ENCODE results near the gene SIGLEC8. TPM values are rescaled to one million over a fixed set of nuclear protein-coding genes. Genes with fewer than 3 reads are reported as not detected.

SIGLEC8 gene
- total and polyA plus RNA-seq, 2 of the 4 experiments (the other 2 are of a cell fraction) = not detected

- Histone ChIP-seq H3K4ac (ENCODE audit: low read depth, low read length) (no peak overlapping the region), H3K14ac (replicated peaks; ENCODE audit: low read depth, low read length) (no peak overlapping the region), H3K9me3 (ENCODE audit: control insufficient read depth, insufficient read depth, low read length) (peaks cover 4% of the 10 kb centered on the region), H2AFZ (replicated peaks; ENCODE audit: low read length, poor library complexity) (no peak overlapping the region), H3K18ac (ENCODE audit: low read depth, low read length) (no peak overlapping the region), H2AK5ac (ENCODE audit: low read depth, low read length) (no peak overlapping the region), H2BK5ac (ENCODE audit: low read depth, low read length, poor library complexity, severe bottlenecking) (no peak overlapping the region), H3K56ac (ENCODE audit: extremely low read depth, insufficient read depth, low read length) (no peak overlapping the region), H4K8ac (ENCODE audit: low read depth in 2 of 2, low read length in 2 of 2) (no peak overlapping the region), H3K9ac (ENCODE audit: low read depth, low read length) (no peak overlapping the region), H2BK120ac (ENCODE audit: low read depth, low read length) (no peak overlapping the region), H3K9me1 (ENCODE audit: insufficient read depth, low read length) (no peaks in the 10 kb centered on the region), H2BK15ac (ENCODE audit: low read depth, low read length) (no peak overlapping the region), H3K4me1 (ENCODE audit: control insufficient read depth, insufficient read depth, low read length) (no peaks in the 10 kb centered on the region), H3K4me3 (ENCODE audit: insufficient read depth, low read depth, low read length) (no peak overlapping the region), H2BK20ac (ENCODE audit: low read depth, low read length) (no peak overlapping the region), H3K27ac (ENCODE audit: insufficient read depth, low read length) (no peak overlapping the region), H4K20me1 (ENCODE audit: insufficient read depth, low read length) (no peaks in the 10 kb centered on the region), H3K36me3 (ENCODE audit: control insufficient read depth, insufficient read depth, low read length) (no peaks in the 10 kb centered on the region), H3K79me1 (ENCODE audit: low read depth in 1 of 2, low read length in 2 of 2) (no peaks in the 10 kb centered on the region), H2AK9ac (replicated peaks; ENCODE audit: low read depth, low read length, poor library complexity) (no peak overlapping the region), H4K5ac (ENCODE audit: low read depth, low read length) (no peak overlapping the region), H3K27me3 (ENCODE audit: control insufficient read depth, insufficient read depth, low read length) (no peaks in the 10 kb centered on the region), H3K4me2 (ENCODE audit: low read depth, low read length) (no peak overlapping the region), H3K23ac (ENCODE audit: low read depth, low read length) (no peak overlapping the region), H4K91ac (ENCODE audit: insufficient read depth, low read depth, low read length) (no peak overlapping the region)
- intact Hi-C loops (cut with micrococcal nuclease) = no loop called here
- BruUV-seq (replicated peaks) = no TSS peak
- POLR2A ChIA-PET (ENCODE audit: unreplicated experiment) = no interaction called here
- in situ Hi-C loops (cut with MboI; ENCODE audit: low sequenced_read_pairs) = no loop called here
- dilution Hi-C loops (cut with HindIII; ENCODE audit: low sequenced_read_pairs, unreplicated experiment) = no loop called here
- CTCF ChIA-PET = no interaction called here
- WGBS, 2 experiments (ENCODE audit: extremely low coverage in 2 of 2, insufficient read length in 1 of 2) = no CpG with 5 or more reads among the region's 5 CpGs
- TF ChIP-seq CTCF (conservative IDR thresholded peaks at IDR 0.05; ENCODE audit: low read depth, low read length) (no peak), RFX5 (IDR thresholded peaks at IDR 0.05; ENCODE audit: low read depth, low read length) (no peak), CEBPB (IDR thresholded peaks at IDR 0.05; ENCODE audit: low read depth, low read length) (no peak), RAD21 (IDR thresholded peaks at IDR 0.05; ENCODE audit: low read length) (no peak), MAFK (IDR thresholded peaks at IDR 0.05; ENCODE audit: low read depth, low read length) (no peak), MAZ (IDR thresholded peaks at IDR 0.05; ENCODE audit: borderline replicate concordance, low read depth, low read length) (no peak), FOS (IDR thresholded peaks at IDR 0.05; ENCODE audit: low read depth, low read length) (no peak), NFE2L2 (IDR thresholded peaks at IDR 0.05; ENCODE audit: low read depth, low read length) (no peak), BHLHE40 (IDR thresholded peaks at IDR 0.05; ENCODE audit: low read depth, low read length) (no peak), SMC3 (IDR thresholded peaks at IDR 0.05; ENCODE audit: low read depth, low read length) (no peak), POLR2A (IDR thresholded peaks at IDR 0.05; ENCODE audit: low read depth, low read length) (no peak), RCOR1 (IDR thresholded peaks at IDR 0.05; ENCODE audit: insufficient replicate concordance, low read length) (no peak), MXI1 (IDR thresholded peaks at IDR 0.05; ENCODE audit: borderline replicate concordance, low read depth, low read length) (no peak), USF2 (IDR thresholded peaks at IDR 0.05; ENCODE audit: low read depth, low read length) (no peak), CHD1 (IDR thresholded peaks at IDR 0.05; ENCODE audit: low read depth, low read length) (no peak), ELK1 (IDR thresholded peaks at IDR 0.05; ENCODE audit: borderline replicate concordance, low read depth, low read length) (no peak)
- DNase-seq (no peak), ATAC-seq (ENCODE audit: low read depth) (no peak)
Measured at GRCh38 chr19:51450730-51451307, 7.4 kb downstream of the SIGLEC8 start.

Measured in IMR-90 (cell line).